Globus pallidus (tissue), 1 donor: ENCODE results near the gene DRGX.

Experiments
- DNase-seq: peaks from one replicate; pipeline ENCODE4 v3.0.0-alpha.2; 2015; ENCODE audit warnings: low spot score

Gene DRGX

GRCh38 chr10:49395741-49396665 is at the start of gene DRGX:
TSS of gene DRGX (minus strand) at chr10:49396089. CDS start at chr10:49395440, 649 bp downstream.
- no peak for DNase-seq

GRCh38 chr10:49444349-49444748 is 48.5 kb upstream of the DRGX start:
- no peak for DNase-seq

- DNase-seq = no peak
Measured at GRCh38 chr10:49442863-49443262, 47.0 kb upstream of the DRGX start.

- DNase-seq = no peak
Measured at GRCh38 chr10:49441488-49442476, 45.9 kb upstream of the DRGX start.

- no peak for DNase-seq
Measured at GRCh38 chr10:49435225-49435624, 39.3 kb upstream of the DRGX start.

- no peak for DNase-seq
Measured at GRCh38 chr10:49433069-49433468, 37.2 kb upstream of the DRGX start.

- no peak for DNase-seq
Measured at GRCh38 chr10:49431426-49431825, 35.5 kb upstream of the DRGX start.

GRCh38 chr10:49429458-49429857 is 33.6 kb upstream of the DRGX start:
- DNase-seq = no peak

GRCh38 chr10:49426490-49427360 is 30.8 kb upstream of the DRGX start:
- no peak for DNase-seq

- no peak for DNase-seq
Measured at GRCh38 chr10:49419005-49419404, 23.1 kb upstream of the DRGX start.

GRCh38 chr10:49418328-49418727 is 22.4 kb upstream of the DRGX start:
- no peak for DNase-seq

GRCh38 chr10:49418053-49418326 is 22.1 kb upstream of the DRGX start:
- DNase-seq = no peak

GRCh38 chr10:49417311-49418052 is 21.6 kb upstream of the DRGX start:
- no peak for DNase-seq

GRCh38 chr10:49415846-49416245 is 20.0 kb upstream of the DRGX start:
- no peak for DNase-seq

- DNase-seq = no peak
Measured at GRCh38 chr10:49415109-49415508, 19.2 kb upstream of the DRGX start.

GRCh38 chr10:49414496-49414895 is 18.6 kb upstream of the DRGX start:
- DNase-seq = no peak

- DNase-seq = no peak
Measured at GRCh38 chr10:49412571-49412970, 16.7 kb upstream of the DRGX start.

- no peak for DNase-seq
Measured at GRCh38 chr10:49410365-49411074, 14.6 kb upstream of the DRGX start.

GRCh38 chr10:49409755-49410154 is 13.9 kb upstream of the DRGX start:
- no peak for DNase-seq

GRCh38 chr10:49408519-49409306 is 12.8 kb upstream of the DRGX start:
- DNase-seq = no peak
